PC-9 (cell line): ENCODE data around the gene GMEB2. TPM values are rescaled to one million over a fixed set of nuclear protein-coding genes. Genes with fewer than 3 reads are reported as not detected.

Source experiments
- BruUV-seq: library from RNA; stranded (reverse); fragments of 400-500 nt; replicated peaks from 2 replicates; lab custom pipeline; 2021; lab: Mats Ljungman, UMichigan
- CTCF ChIA-PET: fragments of 300-600 bp; sonication (Branson Sonifier 250); formaldehyde crosslinking; loops from one replicate; lab custom pipeline; 2022; ENCODE audit warnings: antibody characterized with exemption; lab: Charles Lee
- POLR2A ChIA-PET: fragments of 300-600 bp; sonication (Branson Sonifier 250); formaldehyde crosslinking; loops from one replicate; lab custom pipeline; 2022; ENCODE audit warnings: antibody characterized with exemption; ENCODE audit not compliant: unreplicated experiment; lab: Charles Lee
- DNase-seq, 2 experiments: peaks; one replicate each; pipeline versions ENCODE4 v3.0.0 to v3.0.0-alpha.2; 2015 to 2022; ENCODE audit warnings: mixed read lengths in 1 of 2
- H2AFZ ChIP-seq: fragments of 200-600 bp; sonication (generic); 2 replicates; pipeline ENCODE4 v1.8.1; 2017; ENCODE audit warnings: antibody characterized with exemption
- H3F3A ChIP-seq: fragments of 200-600 bp; sonication (generic); 2 replicates; pipeline ENCODE4 v1.8.1; 2017; ENCODE audit warnings: antibody characterized with exemption, mild to moderate bottlenecking, low read depth; ENCODE audit not compliant: insufficient read depth
- H3K27ac ChIP-seq: fragments of 200-600 bp; sonication (generic); 2 replicates; pipeline ENCODE4 v1.6.1; 2016; ENCODE audit warnings: mixed run types
- H3K27me3 ChIP-seq: fragments of 200-600 bp; sonication (generic); 2 replicates; pipeline ENCODE4 v1.6.1; 2016; ENCODE audit warnings: low read depth, mixed run types; ENCODE audit not compliant: insufficient read depth
- H3K36me3 ChIP-seq: fragments of 200-600 bp; sonication (generic); 2 replicates; pipeline ENCODE4 v1.6.1; 2016; ENCODE audit warnings: low read depth, mixed run types
- H3K4me1 ChIP-seq: fragments of 200-600 bp; sonication (generic); replicated peaks from 2 replicates; pipeline ENCODE4 v1.6.1; 2016; ENCODE audit warnings: mixed run types; ENCODE audit not compliant: insufficient read depth
- H3K4me2 ChIP-seq: fragments of 200-600 bp; sonication (generic); 2 replicates; pipeline ENCODE4 v1.6.1; 2017; ENCODE audit warnings: mixed run types
- H3K4me3 ChIP-seq: fragments of 200-600 bp; sonication (generic); 2 replicates; pipeline ENCODE4 v1.6.1; 2016; ENCODE audit warnings: mixed run types
- H3K79me2 ChIP-seq: fragments of 200-600 bp; sonication (generic); 2 replicates; pipeline ENCODE4 v1.6.1; 2017; ENCODE audit warnings: low read depth, mixed run types
- H3K9me2 ChIP-seq: fragments of 200-600 bp; sonication (generic); 2 replicates; pipeline ENCODE4 v1.8.1; 2017; ENCODE audit warnings: mild to moderate bottlenecking; ENCODE audit not compliant: insufficient read depth
- H3K9me3 ChIP-seq: fragments of 200-600 bp; sonication (generic); 2 replicates; pipeline ENCODE4 v1.8.1; 2016; ENCODE audit warnings: low read depth; ENCODE audit not compliant: insufficient read depth
- H4K20me1 ChIP-seq: fragments of 200-600 bp; sonication (generic); 2 replicates; pipeline ENCODE4 v1.8.1; 2017; ENCODE audit not compliant: insufficient read depth
- EZH2 ChIP-seq: fragments of 200-600 bp; sonication (generic); IDR thresholded peaks from 2 replicates; pipeline ENCODE4 v1.8.0; 2017; ENCODE audit warnings: antibody characterized with exemption, low read depth
- intact Hi-C: fragments of 100-400 bp; cut with micrococcal nuclease; formaldehyde crosslinking; loops from one replicate; pipeline ENCODE4 v1.10.0; 2022; ENCODE audit not compliant: unreplicated experiment
- total RNA-seq: library from RNA; stranded (reverse); gene quantifications from 2 replicates; pipeline ENCODE4 v1.2.3, GENCODE V29; 2021
- TF ChIP-seq, protein P1 (sequence below): fragments of 200-600 bp; sonication (generic); conservative IDR thresholded peaks from 2 replicates; pipeline ENCODE4 v1.6.1; 2017; ENCODE audit warnings: mixed run types, antibody characterized with exemption, mild to moderate bottlenecking, moderate library complexity

GMEB2 gene
- total RNA-seq, 1 experiment from 2014 or later = 19.3 TPM

DNA sequence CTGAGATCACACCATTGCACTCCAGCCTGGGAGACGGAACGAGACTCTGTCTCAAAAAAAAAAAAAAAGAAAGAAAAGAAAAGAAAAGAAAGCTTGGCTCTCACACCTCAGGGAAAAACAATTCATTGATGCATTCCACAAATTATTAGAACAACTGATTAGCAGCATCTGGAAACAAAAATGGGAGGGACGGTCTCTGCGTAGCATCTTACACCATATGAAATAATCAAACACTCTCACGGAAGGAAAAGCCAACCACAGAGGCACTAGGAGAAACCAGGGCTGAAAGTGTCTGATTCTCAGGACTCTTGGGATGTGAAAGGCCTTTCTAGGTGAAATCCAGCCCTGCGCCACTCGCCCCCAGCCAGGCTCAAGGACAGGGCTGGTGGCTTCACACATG is 50.6 kb downstream of the GMEB2 start:
- TF ChIP-seq EZH2 = no peak
- TF ChIP-seq, protein P1, sequence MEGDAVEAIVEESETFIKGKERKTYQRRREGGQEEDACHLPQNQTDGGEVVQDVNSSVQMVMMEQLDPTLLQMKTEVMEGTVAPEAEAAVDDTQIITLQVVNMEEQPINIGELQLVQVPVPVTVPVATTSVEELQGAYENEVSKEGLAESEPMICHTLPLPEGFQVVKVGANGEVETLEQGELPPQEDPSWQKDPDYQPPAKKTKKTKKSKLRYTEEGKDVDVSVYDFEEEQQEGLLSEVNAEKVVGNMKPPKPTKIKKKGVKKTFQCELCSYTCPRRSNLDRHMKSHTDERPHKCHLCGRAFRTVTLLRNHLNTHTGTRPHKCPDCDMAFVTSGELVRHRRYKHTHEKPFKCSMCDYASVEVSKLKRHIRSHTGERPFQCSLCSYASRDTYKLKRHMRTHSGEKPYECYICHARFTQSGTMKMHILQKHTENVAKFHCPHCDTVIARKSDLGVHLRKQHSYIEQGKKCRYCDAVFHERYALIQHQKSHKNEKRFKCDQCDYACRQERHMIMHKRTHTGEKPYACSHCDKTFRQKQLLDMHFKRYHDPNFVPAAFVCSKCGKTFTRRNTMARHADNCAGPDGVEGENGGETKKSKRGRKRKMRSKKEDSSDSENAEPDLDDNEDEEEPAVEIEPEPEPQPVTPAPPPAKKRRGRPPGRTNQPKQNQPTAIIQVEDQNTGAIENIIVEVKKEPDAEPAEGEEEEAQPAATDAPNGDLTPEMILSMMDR = no peak
- Histone ChIP-seq H3K27me3 (no peaks in the 10 kb centered on the region), H3K9me2 (no peaks in the 10 kb centered on the region), H3K4me1 (peaks cover 16% of the 10 kb centered on the region), H4K20me1 (0 out of 2 replicates have a peak, but pooled peaks cover 4% of the 10 kb centered on the region), H3K9me3 (no peaks in the 10 kb centered on the region), H3K79me2 (peaks cover 5% of the 10 kb centered on the region; the same call in 1 of the 2 replicates), H3K27ac (no peak overlapping the region), H3K4me2 (no peak overlapping the region), H3F3A (peaks cover 25% of the 10 kb centered on the region), H3K36me3 (no peaks in the 10 kb centered on the region), H2AFZ (no peak overlapping the region), H3K4me3 (no peak overlapping the region)
- intact Hi-C loops = no loop called here
- DNase-seq = no peak
- BruUV-seq = no TSS peak
- ChIA-PET CTCF (no interaction called here), POLR2A (no interaction called here)

- no TSS peak for BruUV-seq
- no peaks in the 10 kb centered on the region for H3K36me3 ChIP-seq
- H3K9me3 ChIP-seq = no peaks in the 10 kb centered on the region
- POLR2A ChIA-PET = no interaction called here
- peak overlapping the region; percentile 97 for H3K4me2 ChIP-seq
- intact Hi-C loops = no loop called here
- peaks cover 5% of the 10 kb centered on the region; the same call in 1 of the 2 replicates for H3K79me2 ChIP-seq
- H3K4me3 ChIP-seq = no peak overlapping the region
- 0 out of 2 replicates have a peak, but pooled peaks cover 4% of the 10 kb centered on the region for H4K20me1 ChIP-seq
- no peak for DNase-seq
- H3K9me2 ChIP-seq = no peaks in the 10 kb centered on the region
- H3K4me1 ChIP-seq = peaks cover 11% of the 10 kb centered on the region
- H2AFZ ChIP-seq = no peak overlapping the region
- H3F3A ChIP-seq = peaks cover 25% of the 10 kb centered on the region
- H3K27ac ChIP-seq = no peak overlapping the region
- no peak for TF ChIP-seq EZH2
- TF ChIP-seq, protein P1 = no peak
- CTCF ChIA-PET = interaction anchor here (0.6 kb wide), 1 partner anchor 20 kb away, joined by 3 read pairs; no protein-coding TSS in a partner anchor
- H3K27me3 ChIP-seq = no peaks in the 10 kb centered on the region
These were observed 51.8 kb downstream of the GMEB2 start for GRCh38 chr20:63574829-63575743.

DNA sequence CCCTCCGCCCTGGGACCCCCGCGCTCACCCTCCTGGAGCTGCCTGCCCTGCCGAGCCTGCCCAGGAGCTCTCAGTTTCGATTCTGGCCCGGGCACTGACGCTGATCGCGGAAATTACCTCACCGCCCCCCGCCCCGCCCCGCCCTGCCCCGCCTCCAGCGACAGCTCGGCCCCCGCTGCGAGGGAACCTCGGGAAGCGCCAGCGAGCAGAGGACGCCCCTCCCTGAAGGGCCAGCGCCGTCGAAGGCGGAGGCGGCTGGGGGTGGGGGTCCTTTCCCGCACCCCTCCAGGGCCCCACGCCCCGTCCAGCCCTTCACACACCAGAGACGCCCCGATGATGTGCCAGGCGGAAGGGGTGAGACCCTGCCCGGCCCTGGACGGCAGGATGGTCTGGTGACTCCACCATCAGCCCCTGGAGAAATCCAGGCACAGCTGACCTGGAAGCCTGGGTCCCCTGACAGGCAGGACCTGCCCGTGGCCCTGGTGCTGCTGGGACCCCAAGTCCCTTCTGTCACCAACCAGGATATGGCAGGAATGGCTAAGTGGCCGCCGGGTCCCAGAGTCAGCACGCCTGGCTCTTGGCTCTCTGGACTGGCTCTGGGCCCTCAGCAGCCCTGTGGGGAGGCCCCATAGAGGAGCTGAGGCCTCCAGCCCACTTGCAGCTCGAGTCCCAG is 52.6 kb downstream of the GMEB2 start, which contains the start of gene HELZ2:
Gene HELZ2, minus strand, starts transcription at position 84 of the 673 bp plus-strand sequence. CDS start 1,854 bp downstream, outside the sequence.
- CTCF ChIA-PET = interaction anchor here (0.6 to 1.0 kb wide), 3 partner anchors 20 to 67 kb away, joined by 3 to 12 read pairs (median 6); no protein-coding TSS in a partner anchor
- no peak for TF ChIP-seq EZH2
- TF ChIP-seq, protein P1 = no peak
- peak in 1 of 2 experiments; percentile 67 for DNase-seq

More for the DNA sequence above, 52.6 kb downstream of the GMEB2 start, which contains the start of gene HELZ2:
- no peaks in the 10 kb centered on the region for H3K9me2 ChIP-seq
- H3K79me2 ChIP-seq = peaks cover 5% of the 10 kb centered on the region; the same call in 1 of the 2 replicates
- no peaks in the 10 kb centered on the region for H3K36me3 ChIP-seq
- H3K4me1 ChIP-seq = peaks cover 11% of the 10 kb centered on the region
- BruUV-seq = TSS peak; percentile 85
- 0 out of 2 replicates have a peak, but pooled peaks cover 4% of the 10 kb centered on the region for H4K20me1 ChIP-seq
- peak within 1 kb of the TSS; percentile 80 for H2AFZ ChIP-seq
- no peak within 1 kb of the TSS for H3K27ac ChIP-seq
- H3F3A ChIP-seq = peaks cover 25% of the 10 kb centered on the region
- intact Hi-C loops = no loop called here
- peak within 1 kb of the TSS; percentile 60 for H3K4me3 ChIP-seq
- H3K27me3 ChIP-seq = no peaks in the 10 kb centered on the region
- H3K9me3 ChIP-seq = no peaks in the 10 kb centered on the region
- peak within 1 kb of the TSS; percentile 97 for H3K4me2 ChIP-seq
- POLR2A ChIA-PET = interaction anchor here (0.5 to 1.0 kb wide), 6 partner anchors 44 to 637 kb away, joined by 3 to 18 read pairs (median 6); partner anchors contain the start of genes GID8, PRPF6 and TCEA2
